ENCODE results near the gene TMEM119.

Gene TMEM119, protein sequence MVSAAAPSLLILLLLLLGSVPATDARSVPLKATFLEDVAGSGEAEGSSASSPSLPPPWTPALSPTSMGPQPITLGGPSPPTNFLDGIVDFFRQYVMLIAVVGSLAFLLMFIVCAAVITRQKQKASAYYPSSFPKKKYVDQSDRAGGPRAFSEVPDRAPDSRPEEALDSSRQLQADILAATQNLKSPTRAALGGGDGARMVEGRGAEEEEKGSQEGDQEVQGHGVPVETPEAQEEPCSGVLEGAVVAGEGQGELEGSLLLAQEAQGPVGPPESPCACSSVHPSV

DNA sequence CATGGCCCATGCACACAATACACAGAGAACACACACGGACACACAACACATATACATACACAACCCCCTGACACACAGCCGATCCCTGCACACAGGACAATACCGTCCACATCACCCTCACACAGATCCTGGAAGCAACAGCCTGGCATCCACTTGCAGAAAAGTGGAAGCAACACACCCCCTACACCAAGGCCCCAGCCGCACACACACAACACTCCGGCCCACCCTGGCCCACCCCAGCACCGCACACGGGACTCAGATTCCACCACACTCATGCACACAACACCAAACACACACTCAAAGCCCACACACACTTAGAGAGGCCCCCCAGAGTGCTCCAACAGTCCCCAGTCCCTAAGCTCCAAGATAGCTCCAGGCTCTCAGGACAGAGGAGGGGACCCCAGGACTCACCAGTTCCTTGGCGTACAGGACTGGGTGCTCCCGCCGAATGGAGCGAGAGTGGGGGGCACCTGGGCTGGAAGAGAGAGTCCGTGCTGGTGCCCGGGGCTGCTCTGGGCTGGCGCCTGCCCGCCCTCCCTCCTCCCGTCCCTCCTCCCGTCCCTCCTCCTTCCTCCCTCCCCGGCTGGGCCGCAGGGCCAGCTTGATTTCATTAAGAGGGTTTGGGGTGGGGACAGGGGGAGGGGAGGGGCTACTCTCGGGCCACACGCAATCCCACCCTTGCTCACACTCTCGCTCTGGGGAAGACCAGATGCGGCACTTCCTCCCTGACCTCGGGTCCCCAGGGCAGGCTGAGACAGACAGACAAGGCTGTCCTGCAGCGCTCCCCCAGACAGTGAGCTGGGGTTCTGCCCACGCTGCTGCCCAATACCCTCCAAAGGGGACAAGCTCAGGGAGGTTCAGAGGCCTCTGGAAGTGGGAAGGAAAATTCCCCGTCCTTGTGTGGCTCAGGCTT is at the start of gene TMEM119:
TSS of gene TMEM119 (minus strand) at position 526 of the 913 bp plus-strand sequence. CDS start 5,701 bp downstream, outside the sequence.
- no peak for DNase-seq (ENCODE audit: low spot score)
- in situ Hi-C loops (cut with MboI; ENCODE audit: low sequenced_read_pairs, unreplicated experiment) = no loop called here

DNA sequence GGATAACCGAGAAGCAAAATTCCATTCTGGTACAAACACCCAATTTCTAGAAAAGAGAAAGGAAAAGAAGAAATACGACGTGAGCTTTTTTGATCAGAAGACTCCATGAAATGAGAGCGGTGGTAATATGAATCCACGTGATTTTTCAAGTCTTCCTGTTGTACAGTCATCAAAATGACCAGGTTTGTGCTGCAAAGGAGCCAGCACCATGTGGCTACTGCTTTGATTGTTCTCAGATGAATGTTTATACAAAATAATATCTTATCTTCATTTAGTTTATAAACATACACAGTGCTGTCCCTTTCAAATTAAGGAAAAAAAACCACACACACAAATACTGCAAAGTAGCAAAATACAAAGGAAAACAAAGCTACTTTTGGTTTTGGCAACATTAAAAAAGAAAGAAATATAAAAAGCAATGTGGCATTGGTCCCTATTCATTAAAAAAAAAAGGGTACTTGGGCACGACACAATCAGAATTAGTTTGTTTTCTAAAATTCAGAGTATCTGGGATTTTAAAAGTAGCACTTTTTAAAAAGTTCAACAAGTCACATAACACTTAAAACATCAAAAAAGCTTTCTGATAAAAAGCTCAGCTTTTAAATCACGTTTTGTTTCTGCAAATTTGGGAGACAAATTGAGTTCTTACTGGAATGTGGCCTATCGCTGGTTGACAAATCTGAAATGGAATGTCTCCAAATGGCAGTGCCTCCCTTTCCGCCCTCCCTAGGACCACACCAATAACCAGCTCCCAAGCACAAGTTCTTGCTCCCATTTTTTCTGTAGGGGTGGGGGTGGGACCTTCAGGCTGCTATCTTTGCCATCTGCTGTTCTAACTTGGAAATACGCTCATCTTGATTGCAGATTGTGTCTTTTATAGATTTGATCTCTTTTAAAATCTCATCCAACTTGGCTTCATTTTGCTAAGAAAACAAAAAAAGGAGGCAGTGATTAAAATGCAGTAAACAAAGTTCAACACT is 49.0 kb upstream of the TMEM119 start:
- no peak for DNase-seq (ENCODE audit: low spot score)
- in situ Hi-C loops (cut with MboI; ENCODE audit: low sequenced_read_pairs, unreplicated experiment) = no loop called here
- no peak for TF ChIP-seq CTCF (IDR thresholded peaks at IDR 0.05; ENCODE audit: borderline replicate concordance, control extremely low read depth, extremely low read depth, insufficient read depth, missing control alignments)

More for the DNA sequence above, at the start of gene TMEM119:
- TF ChIP-seq CTCF (IDR thresholded peaks at IDR 0.05; ENCODE audit: borderline replicate concordance, control extremely low read depth, extremely low read depth, insufficient read depth, missing control alignments) = no peak

GRCh38 chr12:108645686-108646599 is 48.1 kb upstream of the TMEM119 start:
- TF ChIP-seq CTCF (IDR thresholded peaks at IDR 0.05; ENCODE audit: borderline replicate concordance, control extremely low read depth, extremely low read depth, insufficient read depth, missing control alignments) = no peak
- in situ Hi-C loops (cut with MboI; ENCODE audit: low sequenced_read_pairs, unreplicated experiment) = no loop called here
- DNase-seq (ENCODE audit: low spot score) = no peak

GRCh38 chr12:108644811-108645120 is 46.9 kb upstream of the TMEM119 start:
- no peak for TF ChIP-seq CTCF (IDR thresholded peaks at IDR 0.05; ENCODE audit: borderline replicate concordance, control extremely low read depth, extremely low read depth, insufficient read depth, missing control alignments)
- in situ Hi-C loops (cut with MboI; ENCODE audit: low sequenced_read_pairs, unreplicated experiment) = no loop called here
- no peak for DNase-seq (ENCODE audit: low spot score)

DNA sequence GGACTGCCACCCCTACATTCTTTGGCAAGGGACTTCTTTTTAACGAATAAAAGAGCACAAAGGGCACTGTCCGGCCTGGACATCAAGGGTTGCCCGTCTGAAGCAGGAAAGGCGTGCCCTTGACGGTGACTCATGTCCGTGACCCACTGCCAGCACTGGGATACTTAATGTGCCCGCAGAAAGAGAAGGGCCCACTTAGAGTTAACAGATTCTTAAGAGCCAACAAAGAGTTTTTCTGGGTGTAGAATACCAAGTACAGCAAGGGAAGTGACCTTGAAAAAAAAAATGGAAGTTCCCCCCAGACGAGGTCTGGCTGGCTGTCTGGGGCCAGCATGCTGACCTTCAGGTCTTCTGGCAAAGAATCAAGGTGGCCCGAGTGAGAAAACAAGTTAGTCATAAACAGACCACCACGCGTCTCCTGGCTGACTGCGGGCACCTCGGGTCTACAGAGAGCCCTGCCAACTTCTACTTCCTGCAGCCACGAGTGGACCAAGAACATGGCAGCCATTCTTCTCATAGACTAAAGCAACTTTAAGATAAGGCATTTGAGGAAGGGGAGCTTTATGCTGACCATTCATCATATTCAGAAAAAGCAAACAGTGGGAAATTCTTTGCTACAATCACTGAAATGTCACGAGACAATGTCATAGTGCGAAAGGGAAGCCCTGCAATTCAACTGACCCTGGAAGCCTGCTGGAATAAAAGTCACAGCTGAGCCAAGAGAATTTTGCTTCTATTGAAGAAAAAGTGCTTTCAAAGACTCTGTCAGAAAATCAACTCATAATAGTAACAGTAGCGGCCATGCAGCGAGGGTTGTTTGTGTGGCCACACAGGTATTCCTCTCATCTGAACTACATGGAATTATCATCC is 46.3 kb upstream of the TMEM119 start:
- no peak for TF ChIP-seq CTCF (IDR thresholded peaks at IDR 0.05; ENCODE audit: borderline replicate concordance, control extremely low read depth, extremely low read depth, insufficient read depth, missing control alignments)
- DNase-seq (ENCODE audit: low spot score) = no peak
- in situ Hi-C loops (cut with MboI; ENCODE audit: low sequenced_read_pairs, unreplicated experiment) = no loop called here
